ENCODE results near the gene DHX9.

GRCh38 chr1:182917378-182917777 lies 78.2 kb downstream of the DHX9 start:
- TF ChIP-seq POLR2AphosphoS5 (IDR thresholded peaks at IDR 0.05) = no peak
- no peak for TF ChIP-seq CTCF (IDR thresholded peaks at IDR 0.05)
- no peak for TF ChIP-seq POLR2A (IDR thresholded peaks at IDR 0.05)
- no peak for TF ChIP-seq EP300 (IDR thresholded peaks at IDR 0.05)
